ENCODE results near the gene PPP1R12B. TPM values are rescaled to one million over a fixed set of nuclear protein-coding genes. Genes with fewer than 3 reads are reported as not detected.
"Not testable (repeated sequence)": the region's sequence is repeated elsewhere in the genome, so short reads cannot be mapped to it uniquely, and the experiment has no call there.

The PPP1R12B gene
- total RNA-seq, 1 donor from 2014 or later: 13.5 TPM

- H3K9me3 Mint-ChIP-seq: no peaks in the 10 kb centered on the region
- intact Hi-C loops (cut with micrococcal nuclease): loop anchor here (5.0 to 10.0 kb wide), 2 partner anchors 71 to 108 kb away; no protein-coding TSS in a partner anchor
- H3K4me3 Mint-ChIP-seq (ENCODE audit: low read depth): no peak overlapping the region
- peaks cover 4% of the 10 kb centered on the region for H3K36me3 Mint-ChIP-seq (ENCODE audit: low read depth)
- no peak overlapping the region for H3K27ac Mint-ChIP-seq
- peaks cover 2% of the 10 kb centered on the region for H3K4me1 Mint-ChIP-seq (ENCODE audit: low read depth)
- DNase-seq (ENCODE audit: low spot score): no peak
- H3K27me3 Mint-ChIP-seq (ENCODE audit: low read depth): no peaks in the 10 kb centered on the region
Observed at GRCh38 chr1:202572867-202573266, 224.4 kb downstream of the PPP1R12B start.

GRCh38 chr1:202575918-202576653, 227.6 kb downstream of the PPP1R12B start:
- no peak for DNase-seq (ENCODE audit: low spot score)
- intact Hi-C loops (cut with micrococcal nuclease): loop anchor here (10.0 kb wide), 1 partner anchor 111 kb away; no protein-coding TSS in a partner anchor
- Mint-ChIP-seq H3K9me3 (no peaks in the 10 kb centered on the region), H3K27ac (no peak overlapping the region), H3K4me3 (ENCODE audit: low read depth) (no peak overlapping the region), H3K36me3 (ENCODE audit: low read depth) (no peaks in the 10 kb centered on the region), H3K27me3 (ENCODE audit: low read depth) (no peaks in the 10 kb centered on the region), H3K4me1 (ENCODE audit: low read depth) (peaks cover 2% of the 10 kb centered on the region)

GRCh38 chr1:202576816-202577215, 228.3 kb downstream of the PPP1R12B start:
- no peak for DNase-seq (ENCODE audit: low spot score)
- Mint-ChIP-seq H3K27ac (no peak overlapping the region), H3K4me3 (ENCODE audit: low read depth) (no peak overlapping the region), H3K9me3 (no peaks in the 10 kb centered on the region), H3K4me1 (ENCODE audit: low read depth) (peaks cover 2% of the 10 kb centered on the region), H3K36me3 (ENCODE audit: low read depth) (no peaks in the 10 kb centered on the region), H3K27me3 (ENCODE audit: low read depth) (no peaks in the 10 kb centered on the region)
- intact Hi-C loops (cut with micrococcal nuclease): loop anchor here (10.0 kb wide), 1 partner anchor 112 kb away; no protein-coding TSS in a partner anchor

- peaks cover 2% of the 10 kb centered on the region for H3K4me1 Mint-ChIP-seq (ENCODE audit: low read depth)
- no peaks in the 10 kb centered on the region for H3K27me3 Mint-ChIP-seq (ENCODE audit: low read depth)
- no peaks in the 10 kb centered on the region for H3K36me3 Mint-ChIP-seq (ENCODE audit: low read depth)
- DNase-seq (ENCODE audit: low spot score): no peak
- intact Hi-C loops (cut with micrococcal nuclease): loop anchor here (10.0 kb wide), 1 partner anchor 113 kb away; no protein-coding TSS in a partner anchor
- no peak overlapping the region for H3K27ac Mint-ChIP-seq
- H3K9me3 Mint-ChIP-seq: no peaks in the 10 kb centered on the region
- H3K4me3 Mint-ChIP-seq (ENCODE audit: low read depth): no peak overlapping the region
Observed at GRCh38 chr1:202577381-202577780, 228.9 kb downstream of the PPP1R12B start.

- no peak overlapping the region for H3K4me3 Mint-ChIP-seq (ENCODE audit: low read depth)
- intact Hi-C loops (cut with micrococcal nuclease): loop anchor here (10.0 kb wide), 1 partner anchor 113 kb away; no protein-coding TSS in a partner anchor
- no peaks in the 10 kb centered on the region for H3K27me3 Mint-ChIP-seq (ENCODE audit: low read depth)
Observed at GRCh38 chr1:202578001-202578504, 229.6 kb downstream of the PPP1R12B start.

GRCh38 chr1:202578565-202578964, 230.1 kb downstream of the PPP1R12B start:
- H3K27ac Mint-ChIP-seq: no peak overlapping the region
- no peak overlapping the region for H3K4me3 Mint-ChIP-seq (ENCODE audit: low read depth)
- no peaks in the 10 kb centered on the region for H3K36me3 Mint-ChIP-seq (ENCODE audit: low read depth)
- peaks cover 2% of the 10 kb centered on the region for H3K4me1 Mint-ChIP-seq (ENCODE audit: low read depth)
- intact Hi-C loops (cut with micrococcal nuclease): loop anchor here (10.0 kb wide), 1 partner anchor 114 kb away; no protein-coding TSS in a partner anchor
- DNase-seq (ENCODE audit: low spot score): no peak
- no peaks in the 10 kb centered on the region for H3K27me3 Mint-ChIP-seq (ENCODE audit: low read depth)
- H3K9me3 Mint-ChIP-seq: no peaks in the 10 kb centered on the region

More at GRCh38 chr1:202578001-202578504, 229.6 kb downstream of the PPP1R12B start:
- no peak for DNase-seq (ENCODE audit: low spot score)
- H3K27ac Mint-ChIP-seq: no peak overlapping the region
- H3K9me3 Mint-ChIP-seq: no peaks in the 10 kb centered on the region
- H3K36me3 Mint-ChIP-seq (ENCODE audit: low read depth): no peaks in the 10 kb centered on the region
- H3K4me1 Mint-ChIP-seq (ENCODE audit: low read depth): peaks cover 2% of the 10 kb centered on the region

- intact Hi-C loops (cut with micrococcal nuclease): loop anchor here (10.0 kb wide), 1 partner anchor 115 kb away; no protein-coding TSS in a partner anchor
- DNase-seq (ENCODE audit: low spot score): no peak
- Mint-ChIP-seq H3K4me1 (ENCODE audit: low read depth) (peaks cover 2% of the 10 kb centered on the region), H3K36me3 (ENCODE audit: low read depth) (no peaks in the 10 kb centered on the region), H3K27me3 (ENCODE audit: low read depth) (no peaks in the 10 kb centered on the region), H3K4me3 (ENCODE audit: low read depth) (no peak overlapping the region), H3K9me3 (no peaks in the 10 kb centered on the region), H3K27ac (no peak overlapping the region)
Observed at GRCh38 chr1:202579806-202580205, 231.3 kb downstream of the PPP1R12B start.

GRCh38 chr1:202580619-202581018, 232.1 kb downstream of the PPP1R12B start:
- H3K4me3 Mint-ChIP-seq (ENCODE audit: low read depth): no peak overlapping the region
- no peaks in the 10 kb centered on the region for H3K36me3 Mint-ChIP-seq (ENCODE audit: low read depth)
- H3K27me3 Mint-ChIP-seq (ENCODE audit: low read depth): no peaks in the 10 kb centered on the region
- DNase-seq (ENCODE audit: low spot score): no peak
- no peaks in the 10 kb centered on the region for H3K9me3 Mint-ChIP-seq
- peaks cover 2% of the 10 kb centered on the region for H3K4me1 Mint-ChIP-seq (ENCODE audit: low read depth)
- no peak overlapping the region for H3K27ac Mint-ChIP-seq
- intact Hi-C loops (cut with micrococcal nuclease): no loop called here

- H3K27me3 Mint-ChIP-seq (ENCODE audit: low read depth); DNase-seq (ENCODE audit: low spot score); intact Hi-C loops (cut with micrococcal nuclease); H3K4me1 Mint-ChIP-seq (ENCODE audit: low read depth); H3K27ac Mint-ChIP-seq; H3K4me3 Mint-ChIP-seq (ENCODE audit: low read depth); H3K36me3 Mint-ChIP-seq (ENCODE audit: low read depth); H3K9me3 Mint-ChIP-seq: not testable (repeated sequence)
Observed at GRCh38 chr1:202582350-202582749, 233.9 kb downstream of the PPP1R12B start.

- peaks cover 3% of the 10 kb centered on the region for H3K4me1 Mint-ChIP-seq (ENCODE audit: low read depth)
- H3K27ac Mint-ChIP-seq: no peak overlapping the region
- DNase-seq (ENCODE audit: low spot score): no peak
- H3K9me3 Mint-ChIP-seq: no peaks in the 10 kb centered on the region
- H3K36me3 Mint-ChIP-seq (ENCODE audit: low read depth): no peaks in the 10 kb centered on the region
- intact Hi-C loops (cut with micrococcal nuclease): no loop called here
- no peak overlapping the region for H3K4me3 Mint-ChIP-seq (ENCODE audit: low read depth)
- no peaks in the 10 kb centered on the region for H3K27me3 Mint-ChIP-seq (ENCODE audit: low read depth)
Observed at GRCh38 chr1:202584707-202585589, 236.4 kb downstream of the PPP1R12B start.

GRCh38 chr1:202585590-202585933, 237.1 kb downstream of the PPP1R12B start:
- peaks cover 3% of the 10 kb centered on the region for H3K4me1 Mint-ChIP-seq (ENCODE audit: low read depth)
- H3K9me3 Mint-ChIP-seq: no peaks in the 10 kb centered on the region
- H3K27me3 Mint-ChIP-seq (ENCODE audit: low read depth): no peaks in the 10 kb centered on the region
- H3K27ac Mint-ChIP-seq: no peak overlapping the region
- intact Hi-C loops (cut with micrococcal nuclease): no loop called here
- DNase-seq (ENCODE audit: low spot score): no peak
- no peaks in the 10 kb centered on the region for H3K36me3 Mint-ChIP-seq (ENCODE audit: low read depth)
- H3K4me3 Mint-ChIP-seq (ENCODE audit: low read depth): no peak overlapping the region

- H3K4me3 Mint-ChIP-seq (ENCODE audit: low read depth): no peak overlapping the region
- DNase-seq (ENCODE audit: low spot score): no peak
- H3K27me3 Mint-ChIP-seq (ENCODE audit: low read depth): no peaks in the 10 kb centered on the region
- H3K36me3 Mint-ChIP-seq (ENCODE audit: low read depth): no peaks in the 10 kb centered on the region
- H3K27ac Mint-ChIP-seq: no peak overlapping the region
- intact Hi-C loops (cut with micrococcal nuclease): no loop called here
- H3K9me3 Mint-ChIP-seq: no peaks in the 10 kb centered on the region
- peaks cover 3% of the 10 kb centered on the region for H3K4me1 Mint-ChIP-seq (ENCODE audit: low read depth)
Observed at GRCh38 chr1:202586018-202586821, 237.7 kb downstream of the PPP1R12B start.

Measured in activated T-helper 2 cell treated with anti-CD3 and anti-CD28 coated beads, Interferon-gamma antibody, Interleukin-2, Interleukin-4, amounts not matched to agents 10 μg/mL and 5 μg/mL and 100 μg/mL, durations not matched to agents 14 hours and 24 hours and 36 hours (primary cell).